GM18519 (cell line): Measurements from ENCODE around the gene ISCA1.

ENCODE experiments used
- ATAC-seq: cut with Tn5 transposase; IDR thresholded peaks from one replicate; pipeline ENCODE4 v1.9.1; 2021; ENCODE audit warnings: mild to moderate bottlenecking, moderate library complexity; ENCODE audit not compliant: unreplicated experiment, low FRiP score

ISCA1 gene

GRCh38 chr9:86287013-86287412 is 4.7 kb upstream of the ISCA1 start:
- ATAC-seq = no peak

GRCh38 chr9:86286278-86286677 is 3.9 kb upstream of the ISCA1 start:
- ATAC-seq = no peak

- no peak for ATAC-seq
Observed at GRCh38 chr9:86285261-86285660, 2.9 kb upstream of the ISCA1 start.

GRCh38 chr9:86282979-86283535 is 719 bp upstream of the ISCA1 start:
- ATAC-seq = peak; percentile 18

GRCh38 chr9:86281593-86282076 is 703 bp downstream of the ISCA1 start:
- no peak for ATAC-seq

- no peak for ATAC-seq
Observed at GRCh38 chr9:86280580-86280979, 1.8 kb downstream of the ISCA1 start.

- no peak for ATAC-seq
Observed at GRCh38 chr9:86279839-86280238, 2.5 kb downstream of the ISCA1 start.

- ATAC-seq = no peak
Observed at GRCh38 chr9:86277072-86277471, 5.3 kb downstream of the ISCA1 start.

GRCh38 chr9:86275962-86276361 is 6.4 kb downstream of the ISCA1 start:
- no peak for ATAC-seq

- ATAC-seq = no peak
Observed at GRCh38 chr9:86274821-86275643, 7.3 kb downstream of the ISCA1 start.

- no peak for ATAC-seq
Observed at GRCh38 chr9:86272221-86272620, 10.1 kb downstream of the ISCA1 start.

GRCh38 chr9:86263876-86264275 is 18.5 kb downstream of the ISCA1 start:
- ATAC-seq = no peak

GRCh38 chr9:86262492-86262891 is 19.8 kb downstream of the ISCA1 start:
- no peak for ATAC-seq

- no peak for ATAC-seq
Observed at GRCh38 chr9:86259557-86259956, 22.8 kb downstream of the ISCA1 start, which contains the start of gene C9orf153. Gene C9orf153 (minus strand): TSS chr9:86259657. CDS start chr9:86229603, 30,054 bp downstream.

GRCh38 chr9:86257391-86257790 is 24.9 kb downstream of the ISCA1 start:
- ATAC-seq = no peak

- no peak for ATAC-seq
Observed at GRCh38 chr9:86256653-86257052, 25.7 kb downstream of the ISCA1 start.

- no peak for ATAC-seq
Observed at GRCh38 chr9:86253577-86253976, 28.8 kb downstream of the ISCA1 start.

GRCh38 chr9:86252870-86253269 is 29.5 kb downstream of the ISCA1 start:
- no peak for ATAC-seq

GRCh38 chr9:86250123-86250522 is 32.2 kb downstream of the ISCA1 start:
- ATAC-seq = no peak

- ATAC-seq = no peak
Observed at GRCh38 chr9:86248746-86249145, 33.6 kb downstream of the ISCA1 start.

- ATAC-seq = peak; percentile 82
Observed at GRCh38 chr9:86246752-86247161, 35.6 kb downstream of the ISCA1 start.

GRCh38 chr9:86242071-86242470 is 40.3 kb downstream of the ISCA1 start:
- no peak for ATAC-seq
